ENCODE measurements around the gene TP53. TPM values are rescaled to one million over a fixed set of nuclear protein-coding genes. Genes with fewer than 3 reads are reported as not detected.

The TP53 gene
- total RNA-seq, 1 experiment from 2014 or later, result 179 TPM

DNA sequence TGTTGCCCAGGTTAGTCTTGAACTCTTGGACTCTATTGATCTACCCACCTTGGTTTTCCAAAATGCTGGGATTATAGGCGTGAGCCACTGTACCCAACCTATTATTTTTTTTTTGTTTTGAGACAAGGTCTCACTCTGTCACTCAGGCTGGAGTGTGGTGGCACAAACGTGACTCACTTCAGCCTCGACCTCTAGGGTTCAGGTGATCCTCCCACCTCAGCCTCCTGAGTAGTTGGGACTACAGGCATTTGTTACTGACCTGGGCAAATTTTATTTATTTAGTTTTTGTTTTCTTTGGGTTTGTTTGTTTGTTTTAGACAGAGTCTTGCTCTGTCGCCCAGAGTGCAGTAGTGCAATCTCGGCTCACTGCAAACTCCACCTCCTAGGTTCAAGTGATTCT is 63.6 kb downstream of the TP53 start (continued):
- TF ChIP-seq, protein P1, sequence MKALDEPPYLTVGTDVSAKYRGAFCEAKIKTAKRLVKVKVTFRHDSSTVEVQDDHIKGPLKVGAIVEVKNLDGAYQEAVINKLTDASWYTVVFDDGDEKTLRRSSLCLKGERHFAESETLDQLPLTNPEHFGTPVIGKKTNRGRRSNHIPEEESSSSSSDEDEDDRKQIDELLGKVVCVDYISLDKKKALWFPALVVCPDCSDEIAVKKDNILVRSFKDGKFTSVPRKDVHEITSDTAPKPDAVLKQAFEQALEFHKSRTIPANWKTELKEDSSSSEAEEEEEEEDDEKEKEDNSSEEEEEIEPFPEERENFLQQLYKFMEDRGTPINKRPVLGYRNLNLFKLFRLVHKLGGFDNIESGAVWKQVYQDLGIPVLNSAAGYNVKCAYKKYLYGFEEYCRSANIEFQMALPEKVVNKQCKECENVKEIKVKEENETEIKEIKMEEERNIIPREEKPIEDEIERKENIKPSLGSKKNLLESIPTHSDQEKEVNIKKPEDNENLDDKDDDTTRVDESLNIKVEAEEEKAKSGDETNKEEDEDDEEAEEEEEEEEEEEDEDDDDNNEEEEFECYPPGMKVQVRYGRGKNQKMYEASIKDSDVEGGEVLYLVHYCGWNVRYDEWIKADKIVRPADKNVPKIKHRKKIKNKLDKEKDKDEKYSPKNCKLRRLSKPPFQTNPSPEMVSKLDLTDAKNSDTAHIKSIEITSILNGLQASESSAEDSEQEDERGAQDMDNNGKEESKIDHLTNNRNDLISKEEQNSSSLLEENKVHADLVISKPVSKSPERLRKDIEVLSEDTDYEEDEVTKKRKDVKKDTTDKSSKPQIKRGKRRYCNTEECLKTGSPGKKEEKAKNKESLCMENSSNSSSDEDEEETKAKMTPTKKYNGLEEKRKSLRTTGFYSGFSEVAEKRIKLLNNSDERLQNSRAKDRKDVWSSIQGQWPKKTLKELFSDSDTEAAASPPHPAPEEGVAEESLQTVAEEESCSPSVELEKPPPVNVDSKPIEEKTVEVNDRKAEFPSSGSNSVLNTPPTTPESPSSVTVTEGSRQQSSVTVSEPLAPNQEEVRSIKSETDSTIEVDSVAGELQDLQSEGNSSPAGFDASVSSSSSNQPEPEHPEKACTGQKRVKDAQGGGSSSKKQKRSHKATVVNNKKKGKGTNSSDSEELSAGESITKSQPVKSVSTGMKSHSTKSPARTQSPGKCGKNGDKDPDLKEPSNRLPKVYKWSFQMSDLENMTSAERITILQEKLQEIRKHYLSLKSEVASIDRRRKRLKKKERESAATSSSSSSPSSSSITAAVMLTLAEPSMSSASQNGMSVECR (CRISPR knock-in tag; IDR thresholded peaks at IDR 0.05; ENCODE audit: borderline replicate concordance), result no peak
- TF ChIP-seq, protein P2, sequence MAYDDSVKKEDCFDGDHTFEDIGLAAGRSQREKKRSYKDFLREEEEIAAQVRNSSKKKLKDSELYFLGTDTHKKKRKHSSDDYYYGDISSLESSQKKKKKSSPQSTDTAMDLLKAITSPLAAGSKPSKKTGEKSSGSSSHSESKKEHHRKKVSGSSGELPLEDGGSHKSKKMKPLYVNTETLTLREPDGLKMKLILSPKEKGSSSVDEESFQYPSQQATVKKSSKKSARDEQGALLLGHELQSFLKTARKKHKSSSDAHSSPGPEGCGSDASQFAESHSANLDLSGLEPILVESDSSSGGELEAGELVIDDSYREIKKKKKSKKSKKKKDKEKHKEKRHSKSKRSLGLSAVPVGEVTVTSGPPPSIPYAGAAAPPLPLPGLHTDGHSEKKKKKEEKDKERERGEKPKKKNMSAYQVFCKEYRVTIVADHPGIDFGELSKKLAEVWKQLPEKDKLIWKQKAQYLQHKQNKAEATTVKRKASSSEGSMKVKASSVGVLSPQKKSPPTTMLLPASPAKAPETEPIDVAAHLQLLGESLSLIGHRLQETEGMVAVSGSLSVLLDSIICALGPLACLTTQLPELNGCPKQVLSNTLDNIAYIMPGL (CRISPR knock-in tag; IDR thresholded peaks at IDR 0.05), result no peak

DNA sequence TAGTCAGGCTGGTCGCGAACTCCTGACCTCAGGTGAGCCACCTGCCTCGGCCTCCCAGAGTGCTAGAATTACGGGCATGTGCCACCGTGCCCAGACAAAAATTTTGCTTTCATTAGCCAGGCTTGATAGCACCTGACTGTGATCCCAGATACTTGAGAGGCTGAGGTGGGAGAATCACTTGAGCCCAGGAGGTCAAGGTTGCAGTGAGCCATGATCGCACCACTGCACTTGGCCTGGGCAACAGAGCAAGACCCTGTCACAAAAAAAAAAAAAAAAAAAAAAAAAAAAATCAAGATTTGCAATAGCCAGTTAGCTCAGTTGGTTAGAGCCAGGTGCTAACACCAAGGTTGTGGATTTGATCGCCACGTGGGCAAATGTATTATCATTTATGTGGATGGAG is 66.5 kb downstream of the TP53 start:
- no peaks in the 10 kb centered on the region for H3K4me1 Mint-ChIP-seq
- ChIA-PET POLR2A (interaction anchor here (0.5 kb wide), 1 partner anchor 71 kb away, joined by 11 read pairs; no protein-coding TSS in a partner anchor), CTCF (interaction anchor here (0.8 kb wide), 1 partner anchor 12 kb away, joined by 3 read pairs; no protein-coding TSS in a partner anchor)
- no peak overlapping the region for H3K4me3 Mint-ChIP-seq
- no peak for DNase-seq (ENCODE audit: low spot score)
- H3K27ac Mint-ChIP-seq, result no peak overlapping the region
- no peak for ATAC-seq
- H3K36me3 Mint-ChIP-seq, result no peaks in the 10 kb centered on the region
- H3K9me3 Mint-ChIP-seq, result no peaks in the 10 kb centered on the region
- H3K27me3 Mint-ChIP-seq (ENCODE audit: low read depth), result no peaks in the 10 kb centered on the region
- peak; percentile 82 for TF ChIP-seq ZNF121 (CRISPR knock-in tag; IDR thresholded peaks at IDR 0.05)
- TF ChIP-seq NR2C2 (CRISPR knock-in tag; IDR thresholded peaks at IDR 0.05), result no peak
- TF ChIP-seq, protein P3, sequence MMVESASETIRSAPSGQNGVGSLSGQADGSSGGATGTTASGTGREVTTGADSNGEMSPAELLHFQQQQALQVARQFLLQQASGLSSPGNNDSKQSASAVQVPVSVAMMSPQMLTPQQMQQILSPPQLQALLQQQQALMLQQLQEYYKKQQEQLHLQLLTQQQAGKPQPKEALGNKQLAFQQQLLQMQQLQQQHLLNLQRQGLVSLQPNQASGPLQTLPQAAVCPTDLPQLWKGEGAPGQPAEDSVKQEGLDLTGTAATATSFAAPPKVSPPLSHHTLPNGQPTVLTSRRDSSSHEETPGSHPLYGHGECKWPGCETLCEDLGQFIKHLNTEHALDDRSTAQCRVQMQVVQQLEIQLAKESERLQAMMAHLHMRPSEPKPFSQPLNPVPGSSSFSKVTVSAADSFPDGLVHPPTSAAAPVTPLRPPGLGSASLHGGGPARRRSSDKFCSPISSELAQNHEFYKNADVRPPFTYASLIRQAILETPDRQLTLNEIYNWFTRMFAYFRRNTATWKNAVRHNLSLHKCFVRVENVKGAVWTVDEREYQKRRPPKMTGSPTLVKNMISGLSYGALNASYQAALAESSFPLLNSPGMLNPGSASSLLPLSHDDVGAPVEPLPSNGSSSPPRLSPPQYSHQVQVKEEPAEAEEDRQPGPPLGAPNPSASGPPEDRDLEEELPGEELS (CRISPR knock-in tag; IDR thresholded peaks at IDR 0.05), result no peak
- TF ChIP-seq, protein P4, sequence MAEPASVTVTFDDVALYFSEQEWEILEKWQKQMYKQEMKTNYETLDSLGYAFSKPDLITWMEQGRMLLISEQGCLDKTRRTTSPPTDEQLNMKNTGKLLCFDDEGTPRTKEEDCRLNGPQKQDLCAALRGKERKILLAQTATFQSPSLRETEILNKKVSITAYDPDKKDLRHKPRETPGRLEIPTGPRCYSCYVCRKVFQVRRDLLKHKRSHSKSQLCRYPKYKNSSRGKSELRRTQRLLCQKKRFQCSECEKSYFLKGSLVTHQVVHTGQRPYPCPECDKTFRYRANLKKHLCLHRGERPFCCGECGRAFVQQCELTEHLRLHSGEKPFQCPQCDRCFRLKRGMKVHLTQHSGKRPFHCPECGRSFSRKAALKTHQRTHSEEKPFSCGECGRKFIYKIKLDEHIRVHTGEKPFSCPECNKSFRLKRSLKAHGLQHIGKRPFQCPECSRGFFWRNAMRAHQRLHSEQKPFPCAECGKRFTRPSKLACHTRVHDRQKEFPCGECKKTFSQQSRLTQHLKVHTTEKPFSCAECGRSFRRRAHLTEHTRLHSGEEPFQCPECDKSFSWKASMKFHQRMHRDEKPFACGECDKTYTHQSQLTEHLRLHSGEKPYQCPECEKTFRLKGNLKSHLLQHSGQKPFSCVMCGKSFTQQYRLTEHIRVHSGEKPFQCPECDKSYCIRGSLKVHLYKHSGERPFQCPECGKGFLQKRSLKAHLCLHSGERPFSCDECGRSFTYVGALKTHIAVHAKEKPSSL (CRISPR knock-in tag; conservative IDR thresholded peaks at IDR 0.05), result no peak
- TF ChIP-seq, protein P5, sequence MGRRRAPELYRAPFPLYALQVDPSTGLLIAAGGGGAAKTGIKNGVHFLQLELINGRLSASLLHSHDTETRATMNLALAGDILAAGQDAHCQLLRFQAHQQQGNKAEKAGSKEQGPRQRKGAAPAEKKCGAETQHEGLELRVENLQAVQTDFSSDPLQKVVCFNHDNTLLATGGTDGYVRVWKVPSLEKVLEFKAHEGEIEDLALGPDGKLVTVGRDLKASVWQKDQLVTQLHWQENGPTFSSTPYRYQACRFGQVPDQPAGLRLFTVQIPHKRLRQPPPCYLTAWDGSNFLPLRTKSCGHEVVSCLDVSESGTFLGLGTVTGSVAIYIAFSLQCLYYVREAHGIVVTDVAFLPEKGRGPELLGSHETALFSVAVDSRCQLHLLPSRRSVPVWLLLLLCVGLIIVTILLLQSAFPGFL (CRISPR knock-in tag; IDR thresholded peaks at IDR 0.05; ENCODE audit: borderline replicate concordance), result no peak
- no peak for TF ChIP-seq ZNF423 (CRISPR knock-in tag; IDR thresholded peaks at IDR 0.05)

DNA sequence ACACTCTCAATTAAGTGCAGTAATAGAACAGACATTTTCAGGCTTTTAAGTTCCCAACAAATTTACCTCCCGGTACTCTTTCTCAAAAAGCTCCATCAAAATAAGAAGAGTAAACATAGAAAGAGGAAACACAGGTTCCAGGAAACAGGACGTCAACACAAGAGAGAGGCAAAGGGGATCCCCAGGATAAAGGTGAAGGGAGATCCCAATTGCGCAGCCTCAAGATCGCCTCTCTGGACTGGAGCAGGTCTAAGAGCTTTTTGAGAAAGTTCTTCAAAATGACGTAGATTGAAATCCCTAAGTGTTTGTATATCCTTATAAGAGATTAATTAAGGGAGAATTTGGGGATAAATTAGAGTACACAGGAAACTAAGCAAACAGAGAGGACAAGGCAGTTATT is 68.7 kb downstream of the TP53 start:
- no peaks in the 10 kb centered on the region for H3K36me3 Mint-ChIP-seq
- H3K27me3 Mint-ChIP-seq (ENCODE audit: low read depth), result no peaks in the 10 kb centered on the region
- TF ChIP-seq NR2C2 (CRISPR knock-in tag; IDR thresholded peaks at IDR 0.05), result no peak
- H3K27ac Mint-ChIP-seq, result no peak overlapping the region
- no peak overlapping the region for H3K4me3 Mint-ChIP-seq
- POLR2A ChIA-PET, result no interaction called here
- DNase-seq (ENCODE audit: low spot score) (no peak), ATAC-seq (no peak)
- peaks cover 4% of the 10 kb centered on the region for H3K4me1 Mint-ChIP-seq
- no peaks in the 10 kb centered on the region for H3K9me3 Mint-ChIP-seq
- CTCF ChIA-PET, result interaction anchor here (1.6 kb wide), 2 partner anchors 9 to 68 kb away, joined by 3 read pairs; partner anchors contain the start of genes SAT2 and TP53

Other genes with a start within 250 kb of the TP53 start
- gene FGF11, start 248.0 kb downstream of the TP53 start, total RNA-seq (2021), result 19.8 to 29.1 TPM (median 28.0 TPM) in 3 replicates
- 16.0 to 21.5 TPM (median 20.8 TPM) in 3 replicates for gene CHRNB1, start 242.4 kb downstream of the TP53 start, total RNA-seq (2021)
- 14.6 to 17.0 TPM (median 16.2 TPM) in 3 replicates for gene ZBTB4, start 207.9 kb downstream of the TP53 start, total RNA-seq (2021)
- gene SLC35G6, start 206.0 kb downstream of the TP53 start, total RNA-seq (2021), result 0.16 to 0.26 TPM (median 0.18 TPM) in 3 replicates
- gene POLR2A, start 203.1 kb downstream of the TP53 start, total RNA-seq (2021), result 166 to 170 TPM (median 170 TPM) in 3 replicates
- gene TNFSF12, start 138.4 kb downstream of the TP53 start, total RNA-seq (2021), result 8.1 to 10.5 TPM (median 10.2 TPM) in 3 replicates
- gene TNFSF13, start 128.7 kb downstream of the TP53 start, total RNA-seq (2021), result 2.2 to 3.2 TPM (median 2.9 TPM) in 3 replicates
- 72.2 to 85.4 TPM (median 75.2 TPM) in 3 replicates for gene SENP3, start 125.6 kb downstream of the TP53 start, total RNA-seq (2021)
- 0.41 to 0.87 TPM (median 0.72 TPM) in 3 replicates for gene CD68, start 107.9 kb downstream of the TP53 start, total RNA-seq (2021)
- 55.3 to 57.7 TPM (median 57.0 TPM) in 3 replicates for gene MPDU1, start 103.6 kb downstream of the TP53 start, total RNA-seq (2021)
- 15.2 to 19.9 TPM (median 17.5 TPM) in 3 replicates for gene SOX15, start 97.4 kb downstream of the TP53 start, total RNA-seq (2021)
- 32.5 to 35.1 TPM (median 33.3 TPM) in 3 replicates for gene FXR2, start 72.6 kb downstream of the TP53 start, total RNA-seq (2021)
- gene SAT2, start 59.7 kb downstream of the TP53 start, total RNA-seq (2021), result 68.3 to 75.8 TPM (median 73.1 TPM) in 3 replicates
- gene SHBG, start 57.4 kb downstream of the TP53 start, total RNA-seq (2021), result 0.83 to 1.2 TPM (median 1.1 TPM) in 3 replicates
- gene ATP1B2, start 36.6 kb downstream of the TP53 start, total RNA-seq (2021), result 29.1 to 37.5 TPM (median 35.9 TPM) in 3 replicates
- gene WRAP53, start 987 bp upstream of the TP53 start, total RNA-seq (2021), result 35.5 to 37.3 TPM (median 37.2 TPM) in 3 replicates
- gene EFNB3, start 17.7 kb upstream of the TP53 start, total RNA-seq (2021), result 14.3 to 14.7 TPM (median 14.5 TPM) in 3 replicates
- gene DNAH2, start 30.3 kb upstream of the TP53 start, total RNA-seq (2021), result 0.17 to 0.34 TPM (median 0.27 TPM) in 3 replicates
- gene KDM6B, start 146.7 kb upstream of the TP53 start, total RNA-seq (2021), result 13.2 to 16.1 TPM (median 15.8 TPM) in 3 replicates
- 2.9 to 3.9 TPM (median 3.6 TPM) in 3 replicates for gene TMEM88, start 167.6 kb upstream of the TP53 start, total RNA-seq (2021)
- gene NAA38, start 170.1 kb upstream of the TP53 start, total RNA-seq (2021), result 41.8 to 46.3 TPM (median 43.4 TPM) in 3 replicates
- gene CYB5D1, start 170.5 kb upstream of the TP53 start, total RNA-seq (2021), result 14.0 to 15.2 TPM (median 14.3 TPM) in 3 replicates
- gene CHD3, start 201.3 kb upstream of the TP53 start, total RNA-seq (2021), result 38.9 to 42.0 TPM (median 39.5 TPM) in 3 replicates
- gene RNF227, start 228.8 kb upstream of the TP53 start, total RNA-seq (2021), result 0.83 to 1.8 TPM (median 0.94 TPM) in 3 replicates
- gene KCNAB3, start 242.4 kb upstream of the TP53 start, total RNA-seq (2021), result 3.2 to 6.7 TPM (median 6.5 TPM) in 3 replicates
- gene TRAPPC1, start 244.5 kb upstream of the TP53 start, total RNA-seq (2021), result 99.7 to 135 TPM (median 125 TPM) in 3 replicates
- gene CNTROB, start 244.7 kb upstream of the TP53 start, total RNA-seq (2021), result 37.0 to 39.7 TPM (median 38.5 TPM) in 3 replicates

Measured in WTC11 (cell line).